Skeletal muscle cell (primary cell): ENCODE results near the gene PCDHB3.
"Not testable (repeated sequence)": the region's sequence is repeated elsewhere in the genome, so short reads cannot be mapped to it uniquely, and the experiment has no call there.

Experiments
- DNase-seq: peaks from one replicate; pipeline ENCODE4 v3.0.0-alpha.2; 2010; ENCODE audit warnings: low read depth
- H3K4me3 ChIP-seq: 2 replicates; pipeline ENCODE4 v1.5.1; 2011; ENCODE audit warnings: low read depth, mild to moderate bottlenecking, control low read depth, low read length, moderate library complexity

PCDHB3 gene

DNA sequence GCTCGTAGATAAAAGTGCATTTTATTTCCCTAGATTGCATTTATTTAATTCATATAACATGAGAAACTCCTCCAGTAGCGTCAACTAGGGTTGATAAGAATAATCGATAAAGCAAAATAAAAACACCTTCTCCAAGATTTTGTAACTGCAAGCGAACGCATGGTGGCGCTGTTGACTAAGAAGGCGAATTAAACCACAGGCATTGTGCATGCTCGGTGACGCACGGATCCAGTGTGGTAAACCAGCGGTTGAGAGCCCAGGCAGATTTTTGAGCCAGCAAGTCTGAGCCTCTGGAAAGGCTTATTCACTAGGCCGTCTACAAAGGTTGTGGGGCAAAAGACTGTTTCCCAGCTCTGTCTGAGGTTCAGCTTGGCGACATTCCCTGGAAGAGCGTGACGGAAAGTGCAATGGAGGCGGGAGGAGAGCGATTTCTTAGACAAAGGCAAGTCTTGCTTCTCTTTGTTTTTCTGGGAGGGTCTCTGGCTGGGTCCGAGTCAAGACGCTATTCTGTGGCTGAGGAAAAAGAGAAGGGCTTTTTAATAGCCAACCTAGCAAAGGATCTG is at the start of gene PCDHB3:
Gene PCDHB3 (plus strand): TSS at position 231 of the 563 bp plus-strand sequence. CDS start 177 bp downstream, at position 408.
- no peak for DNase-seq
- no peak within 1 kb of the TSS for H3K4me3 ChIP-seq

DNA sequence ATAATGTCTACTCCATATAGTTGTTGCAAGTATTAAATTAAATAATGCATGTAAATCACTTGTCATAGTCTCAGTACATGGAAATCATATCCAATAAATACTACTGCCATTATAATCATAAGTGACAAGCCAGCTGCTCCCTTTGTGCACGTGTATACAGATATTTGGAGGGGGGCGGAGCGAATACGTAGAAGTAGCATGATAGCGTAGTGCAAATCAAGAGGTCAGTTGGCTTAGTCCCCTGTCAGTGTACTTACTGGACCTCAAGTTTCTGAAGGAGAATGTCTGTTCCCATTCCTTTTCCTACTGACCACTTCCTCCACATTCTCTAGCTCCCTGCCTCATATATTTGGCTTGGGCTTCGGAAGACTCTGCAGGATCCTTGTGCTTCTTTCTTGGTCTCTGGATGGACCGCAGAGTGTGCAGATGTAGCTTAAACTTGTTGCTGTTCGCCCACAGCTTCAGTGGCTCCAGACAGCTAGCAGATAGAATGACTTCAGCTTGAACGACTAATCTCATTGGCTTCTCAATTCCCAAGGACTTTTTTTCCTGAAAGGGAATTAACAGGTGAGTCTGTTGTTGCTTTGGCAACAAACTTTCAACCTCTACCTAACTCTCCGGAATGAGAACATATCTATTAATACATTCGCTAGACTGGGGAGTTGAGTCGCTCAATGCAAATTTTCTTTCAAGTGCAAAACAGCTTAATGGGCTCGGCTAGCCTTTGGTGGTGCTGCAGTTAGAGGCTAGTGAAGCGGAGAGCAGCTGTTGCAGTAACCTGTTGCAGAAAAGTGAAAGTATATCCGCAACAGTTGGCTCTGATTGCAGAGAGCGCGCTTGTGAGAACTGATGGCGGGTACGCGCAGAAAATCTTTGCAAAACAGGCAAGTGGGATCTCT is 49.4 kb upstream of the PCDHB3 start, which contains the start of gene PCDHB1:
Gene PCDHB1 (plus strand): TSS at position 753 of the 899 bp plus-strand sequence. CDS start 97 bp downstream, at position 850.
- peak within 1 kb of the TSS; percentile 13 for H3K4me3 ChIP-seq
- no peak for DNase-seq

DNA sequence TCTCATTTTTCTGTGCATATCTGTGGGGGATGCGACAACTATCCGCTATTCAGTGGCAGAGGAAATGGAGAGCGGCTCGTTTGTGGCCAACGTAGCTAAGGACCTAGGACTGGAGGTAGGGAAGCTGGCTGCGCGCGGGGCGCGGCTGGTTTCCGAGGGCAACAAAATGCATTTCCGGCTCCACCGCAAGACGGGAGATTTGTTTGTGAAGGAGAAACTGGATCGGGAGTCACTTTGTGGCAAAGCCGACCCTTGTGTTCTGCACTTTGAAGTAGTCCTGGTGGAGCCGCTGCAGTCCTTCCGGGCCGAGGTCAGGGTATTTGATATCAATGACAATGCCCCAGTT is 48.8 kb upstream of the PCDHB3 start:
- DNase-seq: no peak
- H3K4me3 ChIP-seq: peak overlapping the region; percentile 13

DNA sequence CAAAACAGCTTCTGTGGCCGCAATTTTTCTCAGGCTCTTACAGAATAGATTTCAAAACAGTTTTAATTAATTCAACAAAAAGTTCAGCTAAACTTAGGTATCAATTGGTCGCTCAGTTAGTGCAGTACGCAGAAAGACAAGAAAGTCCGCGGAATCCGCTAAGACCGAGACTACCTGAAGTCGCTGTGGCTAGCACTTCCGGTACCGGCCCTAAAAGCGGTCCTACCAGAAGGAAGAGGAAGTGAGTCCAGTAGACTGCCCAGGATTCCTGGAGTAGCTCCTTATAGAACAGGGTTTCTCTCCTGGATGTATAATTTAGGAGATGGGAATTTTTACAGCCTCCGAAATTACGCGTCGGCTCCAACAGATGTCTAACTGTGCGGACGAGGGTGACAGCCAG is 22.4 kb upstream of the PCDHB3 start:
- DNase-seq: no peak
- no peak overlapping the region for H3K4me3 ChIP-seq

DNA sequence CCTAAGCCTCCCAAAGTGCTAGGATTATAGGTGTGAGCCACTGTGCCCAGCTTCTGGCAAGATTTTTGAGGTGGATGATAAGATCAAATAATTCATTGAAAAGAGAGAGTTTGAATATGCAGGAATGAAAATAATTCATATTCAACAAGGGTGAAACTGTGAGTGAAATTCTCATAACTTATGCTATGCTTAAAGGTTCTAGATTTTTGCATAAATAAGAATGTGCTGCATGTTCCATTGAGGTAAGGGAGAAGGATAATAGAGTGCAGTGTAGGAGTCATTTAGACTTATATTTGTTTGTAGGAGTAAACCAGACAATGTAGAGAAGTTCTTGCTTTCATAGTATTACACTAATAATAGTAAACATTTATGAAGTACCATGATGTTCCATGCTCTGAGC is 18.0 kb upstream of the PCDHB3 start:
- H3K4me3 ChIP-seq: no peak overlapping the region
- DNase-seq: no peak

DNA sequence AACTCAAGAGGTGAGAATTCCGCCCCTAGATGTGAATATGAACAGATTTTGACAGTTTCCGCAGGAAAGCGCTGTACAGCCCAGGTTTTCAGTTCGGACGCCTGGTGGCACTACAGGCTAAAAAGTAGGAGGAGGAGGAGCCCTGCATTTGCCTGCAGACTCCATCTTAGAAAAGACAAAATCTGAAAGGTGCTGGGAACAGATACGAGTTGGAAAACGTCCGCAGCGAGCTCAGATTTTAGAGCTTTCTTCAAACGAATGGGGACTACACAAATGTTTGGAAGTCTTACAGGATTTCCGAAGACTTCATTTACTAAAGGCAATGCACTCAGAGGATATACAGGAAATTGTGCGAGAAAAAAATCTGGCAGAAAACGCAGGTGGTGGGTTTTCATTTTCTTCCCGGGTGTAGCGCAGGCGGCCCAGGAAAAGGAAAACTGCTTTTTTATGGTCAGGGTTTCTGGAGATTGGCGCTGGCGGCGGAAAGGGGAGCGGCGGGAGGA is 15.7 kb upstream of the PCDHB3 start:
- H3K4me3 ChIP-seq: peak overlapping the region; percentile 37
- no peak for DNase-seq

DNA sequence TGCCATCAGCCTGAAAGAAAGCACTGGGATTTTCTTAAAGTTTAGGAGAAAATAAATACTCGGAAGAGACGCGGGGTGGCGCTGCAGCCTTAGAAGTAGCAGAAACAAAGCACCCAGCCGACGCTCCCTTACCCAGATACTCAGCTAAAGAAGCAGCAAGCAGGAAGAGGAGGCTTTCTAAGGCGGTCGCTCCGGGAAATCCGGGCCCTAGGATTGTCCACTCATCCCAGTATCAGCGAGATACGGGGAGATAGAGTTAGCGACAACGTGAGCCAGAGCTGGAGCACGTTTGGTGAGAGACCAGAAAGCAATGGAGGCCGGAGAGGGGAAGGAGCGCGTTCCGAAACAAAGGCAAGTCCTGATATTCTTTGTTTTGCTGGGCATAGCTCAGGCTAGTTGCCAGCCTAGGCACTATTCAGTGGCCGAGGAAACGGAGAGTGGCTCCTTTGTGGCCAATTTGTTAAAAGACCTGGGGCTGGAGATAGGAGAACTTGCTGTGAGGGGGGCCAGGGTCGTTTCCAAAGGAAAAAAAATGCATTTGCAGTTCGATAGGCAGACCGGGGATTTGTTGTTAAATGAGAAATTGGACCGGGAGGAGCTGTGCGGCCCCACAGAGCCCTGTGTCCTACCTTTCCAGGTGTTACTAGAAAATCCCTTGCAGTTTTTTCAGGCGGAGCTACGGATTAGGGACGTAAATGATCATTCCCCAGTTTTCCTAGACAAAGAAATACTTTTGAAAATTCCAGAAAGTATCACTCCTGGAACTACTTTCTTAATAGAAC is 5.6 kb upstream of the PCDHB3 start, which contains the start of gene PCDHB2:
Gene PCDHB2 (plus strand): TSS at position 135 of the 782 bp plus-strand sequence. CDS start 176 bp downstream, at position 311.
- H3K4me3 ChIP-seq: peak within 1 kb of the TSS; percentile 27
- no peak for DNase-seq

DNA sequence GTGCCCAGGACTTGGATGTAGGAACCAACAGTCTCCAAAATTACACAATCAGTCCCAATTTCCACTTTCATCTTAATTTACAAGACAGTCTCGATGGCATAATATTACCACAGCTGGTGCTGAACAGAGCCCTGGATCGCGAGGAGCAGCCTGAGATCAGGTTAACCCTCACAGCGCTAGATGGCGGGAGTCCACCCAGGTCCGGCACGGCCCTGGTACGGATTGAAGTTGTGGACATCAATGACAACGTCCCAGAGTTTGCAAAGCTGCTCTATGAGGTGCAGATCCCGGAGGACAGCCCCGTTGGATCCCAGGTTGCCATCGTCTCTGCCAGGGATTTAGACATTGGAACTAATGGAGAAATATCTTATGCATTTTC is 5.0 kb upstream of the PCDHB3 start:
- DNase-seq: no peak
- H3K4me3 ChIP-seq: peak overlapping the region; percentile 27

DNA sequence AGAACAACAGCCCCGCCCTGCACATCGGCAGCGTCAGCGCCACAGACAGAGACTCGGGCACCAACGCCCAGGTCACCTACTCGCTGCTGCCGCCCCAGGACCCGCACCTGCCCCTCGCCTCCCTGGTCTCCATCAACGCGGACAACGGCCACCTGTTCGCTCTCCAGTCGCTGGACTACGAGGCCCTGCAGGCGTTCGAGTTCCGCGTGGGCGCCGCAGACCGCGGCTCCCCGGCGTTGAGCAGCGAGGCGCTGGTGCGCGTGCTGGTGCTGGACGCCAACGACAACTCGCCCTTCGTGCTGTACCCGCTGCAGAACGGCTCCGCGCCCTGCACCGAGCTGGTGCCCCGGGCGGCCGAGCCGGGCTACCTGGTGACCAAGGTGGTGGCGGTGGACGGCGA is 4.1 kb upstream of the PCDHB3 start:
- not testable (repeated sequence) for H3K4me3 ChIP-seq

DNA sequence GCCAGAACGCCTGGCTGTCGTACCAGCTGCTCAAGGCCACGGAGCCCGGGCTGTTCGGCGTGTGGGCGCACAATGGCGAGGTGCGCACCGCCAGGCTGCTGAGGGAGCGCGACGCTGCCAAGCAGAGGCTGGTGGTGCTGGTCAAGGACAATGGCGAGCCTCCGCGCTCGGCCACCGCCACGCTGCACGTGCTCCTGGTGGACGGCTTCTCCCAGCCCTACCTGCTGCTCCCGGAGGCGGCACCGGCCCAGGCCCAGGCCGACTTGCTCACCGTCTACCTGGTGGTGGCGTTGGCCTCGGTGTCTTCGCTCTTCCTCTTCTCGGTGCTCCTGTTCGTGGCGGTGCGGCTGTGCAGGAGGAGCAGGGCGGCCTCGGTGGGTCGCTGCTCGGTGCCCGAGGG is 3.7 kb upstream of the PCDHB3 start:
- not testable (repeated sequence) for DNase-seq, H3K4me3 ChIP-seq

More for the DNA sequence above, 4.1 kb upstream of the PCDHB3 start:
- DNase-seq: not testable (repeated sequence)

DNA sequence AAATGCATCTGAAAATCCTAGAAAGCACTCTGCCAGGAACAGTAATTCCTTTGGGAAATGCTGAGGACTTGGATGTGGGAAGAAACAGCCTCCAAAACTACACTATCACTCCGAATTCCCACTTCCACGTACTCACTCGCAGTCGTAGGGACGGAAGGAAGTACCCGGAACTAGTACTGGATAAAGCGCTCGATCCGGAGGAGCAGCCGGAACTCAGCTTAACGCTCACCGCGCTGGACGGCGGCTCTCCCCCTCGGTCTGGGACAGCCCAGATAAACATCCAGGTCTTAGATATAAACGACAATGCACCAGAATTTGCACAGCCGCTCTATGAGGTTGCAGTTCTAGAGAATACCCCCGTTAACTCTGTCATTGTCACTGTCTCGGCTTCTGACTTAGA is 786 bp downstream of the PCDHB3 start:
- H3K4me3 ChIP-seq: no peak overlapping the region

DNA sequence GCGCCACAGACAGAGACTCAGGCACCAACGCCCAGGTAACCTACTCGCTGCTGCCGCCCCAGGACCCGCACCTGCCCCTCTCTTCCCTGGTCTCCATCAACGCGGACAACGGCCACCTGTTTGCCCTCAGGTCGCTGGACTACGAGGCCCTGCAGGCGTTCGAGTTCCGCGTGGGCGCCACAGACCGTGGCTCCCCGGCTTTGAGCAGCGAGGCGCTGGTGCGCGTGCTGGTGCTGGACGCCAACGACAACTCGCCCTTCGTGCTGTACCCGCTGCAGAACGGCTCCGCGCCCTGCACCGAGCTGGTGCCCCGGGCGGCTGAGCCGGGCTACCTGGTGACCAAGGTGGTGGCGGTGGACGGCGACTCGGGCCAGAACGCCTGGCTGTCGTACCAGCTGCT is 1.8 kb downstream of the PCDHB3 start:
- DNase-seq, H3K4me3 ChIP-seq: not testable (repeated sequence)

More for the DNA sequence above, 786 bp downstream of the PCDHB3 start:
- no peak for DNase-seq

DNA sequence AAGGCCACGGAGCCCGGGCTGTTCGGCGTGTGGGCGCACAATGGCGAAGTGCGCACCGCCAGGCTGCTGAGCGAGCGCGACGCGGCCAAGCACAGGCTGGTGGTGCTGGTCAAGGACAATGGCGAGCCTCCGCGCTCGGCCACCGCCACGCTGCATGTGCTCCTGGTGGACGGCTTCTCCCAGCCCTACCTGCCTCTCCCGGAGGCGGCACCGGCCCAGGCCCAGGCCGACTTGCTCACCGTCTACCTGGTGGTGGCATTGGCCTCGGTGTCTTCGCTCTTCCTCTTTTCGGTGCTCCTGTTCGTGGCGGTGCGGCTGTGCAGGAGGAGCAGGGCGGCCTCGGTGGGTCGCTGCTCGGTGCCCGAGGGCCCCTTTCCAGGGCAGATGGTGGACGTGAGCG is 2.2 kb downstream of the PCDHB3 start:
- DNase-seq, H3K4me3 ChIP-seq: not testable (repeated sequence)

DNA sequence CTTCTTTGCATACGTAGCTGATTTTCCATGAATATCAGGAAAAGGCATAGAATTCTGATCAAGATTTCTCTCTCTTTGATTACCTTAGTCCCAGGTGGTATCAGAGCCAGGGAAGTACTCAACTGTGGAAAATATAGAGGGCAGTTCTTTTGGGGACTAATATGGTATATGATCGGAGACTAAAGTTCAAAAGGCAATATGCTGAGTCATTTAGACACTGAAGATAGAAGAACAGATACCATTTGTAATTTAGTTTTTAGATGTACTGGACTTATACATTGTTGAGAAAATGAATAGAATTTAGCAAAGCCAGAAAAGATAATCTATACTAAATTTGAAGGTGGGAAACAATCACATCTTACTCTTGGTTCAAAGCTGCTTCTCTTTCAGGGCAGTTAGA is 5.1 kb downstream of the PCDHB3 start:
- no peak overlapping the region for H3K4me3 ChIP-seq
- no peak for DNase-seq

DNA sequence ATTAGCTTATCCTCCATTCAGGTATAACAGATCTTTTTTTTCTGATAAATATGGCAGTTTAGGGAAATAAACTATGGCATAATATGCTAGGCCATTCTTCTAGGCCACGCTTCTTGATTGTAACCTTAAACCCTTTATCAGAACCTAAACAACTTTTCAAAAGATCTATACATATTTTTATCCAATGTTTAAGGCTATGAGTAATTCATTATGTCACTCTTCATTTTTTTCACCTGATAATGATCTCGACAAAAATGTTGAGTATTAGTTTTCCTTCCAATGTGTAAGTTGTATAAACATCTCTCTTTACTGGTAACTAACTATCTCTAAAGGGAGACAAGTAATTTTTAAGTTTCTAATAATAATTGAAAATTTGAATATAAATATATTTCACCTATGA is 19.0 kb downstream of the PCDHB3 start:
- H3K4me3 ChIP-seq: no peak overlapping the region
- DNase-seq: no peak

DNA sequence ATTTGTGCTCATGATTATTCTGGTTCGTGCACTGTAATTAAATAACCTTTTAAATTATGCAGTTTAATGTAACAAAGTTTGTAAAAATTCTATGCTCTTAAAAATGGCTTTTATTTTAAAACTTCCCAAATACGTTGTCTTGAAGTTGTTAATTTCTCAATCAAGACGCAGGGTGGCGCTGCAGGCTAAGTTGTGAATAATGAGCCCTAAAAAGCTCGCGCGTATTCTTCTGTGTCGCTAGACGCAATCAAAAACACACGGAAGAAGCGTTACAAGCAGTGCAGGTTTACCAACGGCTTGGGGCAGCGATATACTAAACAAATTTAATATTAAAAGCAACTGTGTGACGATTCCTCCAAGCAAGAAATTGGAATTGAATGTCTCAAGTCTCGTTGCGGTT is 21.3 kb downstream of the PCDHB3 start, which contains the start of gene PCDHB4:
Gene PCDHB4 (plus strand): TSS at position 256 of the 400 bp plus-strand sequence. CDS start 181 bp downstream, outside the sequence.
- no peak within 1 kb of the TSS for H3K4me3 ChIP-seq
- DNase-seq: no peak

DNA sequence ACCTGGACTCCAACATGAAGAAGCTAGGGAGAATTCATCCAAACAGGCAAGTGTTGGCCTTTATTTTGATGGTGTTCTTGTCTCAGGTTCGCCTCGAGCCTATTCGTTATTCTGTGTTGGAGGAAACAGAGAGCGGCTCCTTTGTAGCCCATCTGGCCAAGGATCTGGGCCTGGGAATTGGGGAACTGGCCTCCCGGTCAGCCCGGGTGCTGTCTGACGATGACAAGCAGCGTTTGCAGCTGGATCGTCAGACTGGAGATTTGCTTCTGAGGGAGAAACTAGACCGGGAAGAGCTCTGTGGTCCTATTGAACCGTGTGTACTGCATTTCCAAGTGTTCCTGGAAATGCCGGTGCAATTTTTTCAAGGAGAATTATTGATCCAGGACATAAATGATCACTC is 21.7 kb downstream of the PCDHB3 start:
- no peak for DNase-seq
- no peak overlapping the region for H3K4me3 ChIP-seq

DNA sequence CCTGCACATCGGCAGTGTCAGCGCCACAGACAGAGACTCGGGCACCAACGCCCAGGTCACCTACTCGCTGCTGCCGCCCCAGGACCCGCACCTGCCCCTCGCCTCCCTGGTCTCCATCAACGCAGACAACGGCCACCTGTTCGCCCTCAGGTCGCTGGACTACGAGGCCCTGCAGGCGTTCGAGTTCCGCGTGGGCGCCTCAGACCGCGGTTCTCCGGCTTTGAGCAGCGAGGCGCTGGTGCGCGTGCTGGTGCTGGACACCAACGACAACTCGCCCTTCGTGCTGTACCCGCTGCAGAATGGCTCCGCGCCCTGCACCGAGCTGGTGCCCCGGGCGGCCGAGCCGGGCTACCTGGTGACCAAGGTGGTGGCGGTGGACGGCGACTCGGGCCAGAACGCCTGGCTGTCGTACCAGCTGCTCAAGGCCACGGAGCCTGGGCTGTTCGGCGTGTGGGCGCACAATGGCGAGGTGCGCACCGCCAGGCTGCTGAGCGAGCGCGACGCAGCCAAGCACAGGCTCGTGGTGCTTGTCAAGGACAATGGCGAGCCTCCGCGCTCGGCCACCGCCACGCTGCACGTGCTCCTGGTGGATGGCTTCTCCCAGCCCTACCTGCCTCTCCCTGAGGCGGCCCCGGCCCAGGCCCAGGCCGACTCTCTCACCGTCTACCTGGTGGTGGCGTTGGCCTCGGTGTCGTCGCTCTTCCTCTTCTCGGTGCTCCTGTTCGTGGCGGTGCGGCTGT is 23.3 kb downstream of the PCDHB3 start:
- DNase-seq, H3K4me3 ChIP-seq: not testable (repeated sequence)

DNA sequence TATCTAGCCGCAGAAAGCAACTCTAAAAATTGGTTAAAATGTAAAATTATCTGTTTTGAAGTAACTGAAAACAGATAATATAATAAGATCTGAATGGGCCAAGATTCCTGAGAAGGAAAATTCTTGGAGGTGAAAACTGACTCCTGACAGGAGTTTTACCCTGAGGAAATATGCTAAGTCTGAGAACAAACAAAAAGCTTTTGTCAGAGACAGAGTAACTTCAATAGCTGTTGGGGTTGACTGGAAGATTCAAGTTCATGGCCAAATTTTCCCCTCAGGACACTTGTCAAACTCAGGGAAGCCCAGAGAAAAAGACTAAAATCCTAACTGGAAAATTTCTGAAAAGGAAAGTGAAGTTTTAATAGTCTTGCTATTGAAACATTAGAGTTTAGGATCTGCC is 27.0 kb downstream of the PCDHB3 start:
- DNase-seq: no peak
- no peak overlapping the region for H3K4me3 ChIP-seq
